LoVo (cell line): ENCODE results near the gene AGAP1.

ENCODE experiments used
- DNase-seq: peaks from one replicate; pipeline ENCODE4 v3.0.0-alpha.2; 2016; ENCODE audit warnings: low spot score

The AGAP1 gene

DNA sequence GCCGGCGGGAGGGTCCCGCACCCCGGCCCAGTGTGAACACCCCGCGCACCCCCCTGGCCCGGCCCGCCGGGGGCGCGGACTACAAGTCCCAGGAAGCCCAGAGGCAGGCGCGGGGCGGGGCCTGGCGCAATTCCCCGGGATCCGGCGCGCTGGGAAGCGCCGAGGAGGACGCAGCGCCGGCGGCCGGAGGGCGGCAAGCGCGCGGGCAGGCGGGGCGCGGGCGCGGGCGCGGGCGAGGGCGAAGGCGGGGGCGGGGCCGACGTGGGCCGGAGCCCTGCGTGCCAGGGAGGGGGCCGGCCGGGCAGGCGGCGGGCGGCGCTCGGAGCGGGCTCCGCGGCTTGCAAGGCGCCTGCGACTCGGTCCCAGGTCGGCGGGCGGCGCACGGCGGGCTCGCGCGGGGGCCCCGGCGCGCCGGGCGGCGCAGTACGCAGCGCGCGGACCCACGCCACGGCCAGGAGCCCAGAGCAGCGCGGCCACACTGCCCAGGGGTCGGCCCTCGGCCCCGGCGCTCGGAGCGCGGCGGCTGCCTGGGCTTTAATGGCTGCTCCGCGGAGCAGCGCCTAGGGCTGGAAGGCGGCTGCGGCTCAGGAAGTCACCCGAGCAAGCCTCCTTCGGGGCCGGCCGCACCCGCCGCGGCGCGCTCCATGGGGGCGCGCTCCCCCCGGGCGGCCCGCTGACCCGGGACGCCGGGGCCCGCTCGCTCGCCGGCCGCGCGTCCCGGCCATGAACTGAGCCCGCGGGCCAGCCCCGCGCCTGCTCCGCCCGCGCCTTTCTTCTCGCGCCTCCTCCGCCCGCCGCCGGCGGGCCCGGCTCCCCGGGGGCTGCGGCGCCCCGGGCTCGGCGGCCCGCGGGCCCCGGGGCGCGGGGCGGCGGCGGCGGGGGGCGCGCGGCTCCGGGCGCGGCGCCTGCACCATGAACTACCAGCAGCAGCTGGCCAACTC lies at the start of gene AGAP1:
AGAP1 (plus strand) TSS at position 269 of the 941 bp plus-strand sequence.
- DNase-seq, result peak; percentile 92

GRCh38 chr2:235444101-235444597 lies 49.7 kb upstream of the AGAP1 start:
- peak; percentile 67 for DNase-seq

DNA sequence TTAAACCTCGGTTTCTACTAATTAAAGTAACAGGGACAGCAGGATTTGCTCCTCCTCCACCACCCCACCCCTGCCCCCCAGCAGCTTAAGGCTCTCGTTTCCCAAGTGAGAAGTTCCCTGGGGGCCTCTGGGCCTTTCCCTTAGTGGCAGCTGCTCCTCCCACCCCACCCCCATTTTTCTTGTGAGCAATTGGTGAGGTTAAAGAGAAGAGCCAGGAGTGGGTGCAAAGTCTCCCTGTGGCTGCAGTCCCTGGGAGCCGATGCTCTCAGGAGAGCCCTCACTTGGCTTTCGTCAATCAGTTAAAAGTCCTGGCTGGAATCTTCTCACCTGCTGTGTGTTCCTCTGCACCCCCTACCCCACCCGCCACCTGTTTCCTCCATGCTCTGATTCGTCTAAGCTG lies 48.7 kb upstream of the AGAP1 start:
- no peak for DNase-seq

GRCh38 chr2:235446082-235446481 lies 47.8 kb upstream of the AGAP1 start:
- no peak for DNase-seq

DNA sequence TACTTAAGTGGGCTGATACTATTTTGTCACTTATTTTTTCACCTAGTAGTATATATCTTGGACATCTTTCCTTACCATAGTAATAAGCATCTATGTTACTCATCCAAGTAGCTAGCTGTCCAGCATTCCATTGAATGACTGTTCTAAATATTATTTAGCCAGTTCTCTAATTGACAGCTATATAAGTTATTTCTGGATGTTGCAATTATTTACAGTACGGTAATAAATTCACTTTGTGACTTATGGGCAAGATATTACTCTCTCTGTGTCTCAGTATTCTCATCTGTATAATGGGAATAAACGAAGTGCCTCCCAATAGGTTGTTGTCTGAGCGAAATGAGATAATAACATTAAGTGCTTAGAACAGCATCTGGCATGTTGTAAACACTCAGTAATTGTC lies 46.6 kb upstream of the AGAP1 start:
- DNase-seq, result no peak

DNA sequence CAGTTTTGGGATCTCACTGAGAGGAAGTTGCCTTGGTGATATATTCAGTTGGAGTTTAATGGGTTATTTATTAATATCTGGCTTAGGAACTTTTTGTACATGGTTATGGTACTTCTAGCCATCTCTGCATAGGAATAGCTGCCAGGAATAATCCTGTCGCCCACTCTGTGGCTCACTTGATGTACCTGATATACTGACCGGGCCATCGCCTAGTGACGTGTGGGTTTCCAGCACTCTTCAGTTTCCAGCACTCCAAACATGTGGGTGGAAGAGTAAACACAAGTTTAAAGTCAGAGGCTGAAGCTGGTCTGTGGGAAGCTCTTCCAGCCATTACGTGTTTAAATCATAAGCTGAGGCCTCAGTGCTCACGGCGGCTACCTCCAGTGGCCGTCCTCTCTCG lies 44.3 kb upstream of the AGAP1 start:
- no peak for DNase-seq

DNA sequence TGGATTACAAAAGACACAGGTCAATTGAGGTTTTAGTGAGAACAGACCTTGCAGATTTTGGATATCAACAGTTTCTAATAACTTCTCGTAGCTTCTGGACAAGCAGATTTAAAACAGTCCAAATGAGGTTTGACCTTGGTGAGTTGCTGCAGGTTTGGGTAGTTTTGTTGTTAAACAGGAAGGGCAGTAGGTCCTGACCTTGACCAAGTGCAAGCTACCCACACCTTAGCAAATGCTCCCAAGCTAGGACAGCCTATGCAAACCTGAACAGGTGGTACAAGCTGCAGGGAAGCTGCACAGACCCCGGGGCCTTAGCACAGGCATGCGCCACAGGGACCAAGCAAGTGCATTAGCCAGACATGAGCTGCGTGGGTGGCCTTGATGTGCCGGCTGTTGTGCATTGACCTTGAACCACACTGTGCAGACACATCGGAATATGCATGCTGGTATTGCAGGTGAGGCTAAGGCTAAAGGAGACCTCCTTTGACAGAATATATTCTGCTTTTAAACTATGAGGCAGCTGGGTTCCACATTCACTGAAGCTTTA lies 40.2 kb upstream of the AGAP1 start:
- DNase-seq, result no peak

- DNase-seq, result peak; percentile 42
These were observed 35.0 kb upstream of the AGAP1 start for GRCh38 chr2:235458839-235459273.

- DNase-seq, result no peak
These were observed 33.2 kb upstream of the AGAP1 start for GRCh38 chr2:235460548-235461047.

DNA sequence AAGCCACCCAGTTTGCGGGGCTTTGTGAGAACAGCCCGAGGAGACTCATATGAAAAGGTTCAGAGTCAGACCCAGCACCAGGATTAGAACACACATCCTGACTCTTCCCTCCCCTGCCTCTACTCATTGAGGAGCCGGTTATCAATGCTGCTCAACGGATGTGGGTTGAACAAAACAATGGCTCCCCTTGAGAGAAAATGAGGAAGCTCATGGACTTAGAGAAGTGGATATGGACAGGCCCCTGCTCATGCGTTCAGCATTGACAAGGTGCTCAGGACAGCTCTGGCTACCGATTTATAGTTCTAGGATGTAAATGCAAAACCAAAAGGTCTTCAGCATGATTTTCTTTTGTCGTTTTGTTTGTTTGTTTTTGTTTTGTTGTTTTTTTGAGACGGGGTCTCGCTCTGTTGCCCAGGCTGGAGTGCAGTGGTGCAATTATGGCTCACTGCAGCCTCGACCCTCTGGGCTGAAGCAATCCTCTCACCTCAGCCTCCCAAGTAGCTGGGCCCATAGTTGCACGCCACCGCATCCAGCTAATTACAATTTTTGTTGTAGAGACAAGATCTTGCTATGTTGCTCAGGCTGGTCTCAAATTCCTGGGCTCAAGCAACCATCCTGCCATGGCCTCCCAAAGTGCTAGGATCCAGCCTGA lies 32.0 kb upstream of the AGAP1 start:
- DNase-seq, result no peak

DNA sequence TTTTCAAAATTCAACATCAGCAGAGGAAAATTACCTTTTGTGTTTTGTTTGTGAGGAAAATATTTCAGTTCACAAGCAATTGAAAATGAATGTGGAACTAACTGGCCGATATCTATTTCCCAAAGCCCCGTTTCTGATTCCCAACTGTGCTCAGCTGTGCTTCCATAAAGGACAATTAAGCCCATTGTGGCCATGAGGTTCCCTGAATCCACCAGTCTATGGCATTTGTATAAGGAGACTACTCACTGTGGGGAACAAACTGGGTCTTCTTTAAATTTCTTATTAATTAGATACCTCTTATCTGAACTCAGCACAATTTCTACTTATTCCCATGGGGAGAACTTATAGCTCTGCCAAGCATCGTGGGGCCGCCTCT lies 31.4 kb upstream of the AGAP1 start:
- no peak for DNase-seq

DNA sequence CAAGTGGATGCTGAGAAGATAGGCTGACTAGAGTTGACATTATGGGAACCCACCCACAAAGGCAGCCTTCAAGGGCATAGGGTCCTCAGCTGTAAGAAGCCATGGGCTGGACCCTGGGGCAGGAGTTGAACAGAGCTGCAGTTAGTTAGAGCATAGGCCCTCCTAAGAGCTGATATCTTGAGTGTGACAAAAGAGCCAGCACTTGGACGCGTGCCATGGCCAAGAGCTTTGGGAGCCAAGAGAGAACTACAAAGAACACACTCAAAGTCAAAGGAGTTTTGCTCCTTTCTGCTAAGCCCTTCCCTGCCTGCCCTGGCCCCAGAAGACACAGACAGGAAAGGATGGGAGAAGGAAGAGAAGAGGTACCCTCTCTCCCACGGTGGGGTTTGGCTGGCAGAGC lies 29.9 kb upstream of the AGAP1 start:
- no peak for DNase-seq

DNA sequence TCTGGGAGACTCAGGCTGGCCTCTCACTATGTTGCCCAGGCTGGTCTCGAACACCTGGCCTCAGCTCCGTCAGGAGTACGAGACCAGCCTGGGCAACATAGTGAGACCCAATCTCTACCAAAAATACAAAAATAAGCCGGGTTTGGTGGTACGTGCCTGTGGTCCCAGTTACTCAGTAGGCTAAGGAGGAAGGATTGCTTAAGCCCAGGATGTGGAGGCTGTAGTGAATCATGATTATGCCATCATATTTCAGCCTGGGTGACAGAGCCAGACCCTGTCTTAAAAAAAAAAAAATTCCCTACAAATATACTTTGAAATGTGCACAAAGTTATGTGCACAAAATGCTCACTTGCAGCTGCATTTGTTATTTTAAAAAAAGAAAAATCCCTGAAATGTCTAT lies 26.3 kb upstream of the AGAP1 start:
- DNase-seq, result no peak

GRCh38 chr2:235468978-235469655 lies 24.7 kb upstream of the AGAP1 start:
- peak; percentile 49 for DNase-seq

GRCh38 chr2:235471186-235471747 lies 22.6 kb upstream of the AGAP1 start:
- no peak for DNase-seq

GRCh38 chr2:235472443-235472842 lies 21.4 kb upstream of the AGAP1 start:
- no peak for DNase-seq

DNA sequence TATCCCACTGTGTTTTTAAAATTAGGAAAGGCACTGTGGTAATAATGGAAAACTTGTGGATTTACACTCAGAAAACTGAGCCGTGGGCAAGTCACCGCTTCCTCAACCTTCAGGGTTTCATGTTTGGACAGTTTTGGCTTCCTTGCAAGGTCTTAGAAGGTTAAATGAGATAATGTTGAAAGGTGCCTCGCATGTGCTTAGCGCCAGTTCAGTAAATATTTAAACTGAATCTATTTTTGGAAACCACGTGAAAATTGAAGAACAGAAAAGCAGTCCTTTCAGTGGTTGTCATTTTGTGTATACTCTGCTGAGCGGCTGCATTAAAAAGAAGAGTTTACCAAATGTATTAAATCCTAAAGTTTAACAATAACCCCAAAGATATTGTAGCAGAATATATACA lies 15.2 kb upstream of the AGAP1 start:
- no peak for DNase-seq

GRCh38 chr2:235479604-235480003 lies 14.2 kb upstream of the AGAP1 start:
- DNase-seq, result no peak

GRCh38 chr2:235480614-235481013 lies 13.2 kb upstream of the AGAP1 start:
- DNase-seq, result no peak

GRCh38 chr2:235483313-235483712 lies 10.5 kb upstream of the AGAP1 start:
- no peak for DNase-seq

GRCh38 chr2:235485362-235485761 lies 8.5 kb upstream of the AGAP1 start:
- no peak for DNase-seq

- no peak for DNase-seq
These were observed 7.1 kb upstream of the AGAP1 start for GRCh38 chr2:235486729-235487128.
